Right atrium auricular region (tissue), 2 donors: ENCODE data around the gene TTLL5. TPM values are rescaled to one million over a fixed set of nuclear protein-coding genes. Genes with fewer than 3 reads are reported as not detected.

Source experiments
- DNase-seq: peaks from one replicate; pipeline ENCODE4 v3.0.0-alpha.2; 2019; ENCODE audit warnings: low spot score
- H3K27ac ChIP-seq, 2 donors: fragments of 200-600 bp; sonication (generic); 1 replicate in 1 of 2; 2 replicates in 1 of 2; pipeline ENCODE4 v1.5.1; 2016 to 2019
- H3K27me3 ChIP-seq, 2 donors: fragments of 200-600 bp; sonication (generic); one replicate each; pipeline versions ENCODE4 v1.5.1 to v1.6.0; 2017 to 2019
- H3K36me3 ChIP-seq: fragments of 200-600 bp; sonication (generic); one replicate; pipeline ENCODE4 v1.5.1; 2016
- H3K4me1 ChIP-seq, 2 donors: fragments of 200-600 bp; sonication (generic); one replicate each; pipeline versions ENCODE4 v1.5.1 to v1.6.0; 2017 to 2019
- H3K4me3 ChIP-seq, 2 donors: fragments of 200-600 bp; sonication (generic); 1 replicate in 1 of 2; 2 replicates in 1 of 2; pipeline ENCODE4 v1.5.1; 2017 to 2019; ENCODE audit warnings: mild to moderate bottlenecking in 1 of 2, moderate library complexity in 1 of 2
- H3K9me3 ChIP-seq, 2 donors: fragments of 200-600 bp; sonication (generic); one replicate each; pipeline ENCODE4 v1.5.1; 2019
- total RNA-seq, 2 donors: library from RNA; depleted of rRNA; stranded (reverse); fragments of >200 nt; gene quantifications; one replicate each; pipeline ENCODE4 v1.1.0, GENCODE V29; 2016
- TF ChIP-seq, protein P1 (sequence below), 2 donors: fragments of 200-600 bp; sonication (generic); IDR thresholded peaks; one replicate each; pipeline ENCODE4 v1.5.1; 2019; ENCODE audit warnings: antibody characterized with exemption in 2 of 2

TTLL5 gene
- total RNA-seq, 2 donors from 2014 or later: 15.3 to 22.6 TPM

DNA sequence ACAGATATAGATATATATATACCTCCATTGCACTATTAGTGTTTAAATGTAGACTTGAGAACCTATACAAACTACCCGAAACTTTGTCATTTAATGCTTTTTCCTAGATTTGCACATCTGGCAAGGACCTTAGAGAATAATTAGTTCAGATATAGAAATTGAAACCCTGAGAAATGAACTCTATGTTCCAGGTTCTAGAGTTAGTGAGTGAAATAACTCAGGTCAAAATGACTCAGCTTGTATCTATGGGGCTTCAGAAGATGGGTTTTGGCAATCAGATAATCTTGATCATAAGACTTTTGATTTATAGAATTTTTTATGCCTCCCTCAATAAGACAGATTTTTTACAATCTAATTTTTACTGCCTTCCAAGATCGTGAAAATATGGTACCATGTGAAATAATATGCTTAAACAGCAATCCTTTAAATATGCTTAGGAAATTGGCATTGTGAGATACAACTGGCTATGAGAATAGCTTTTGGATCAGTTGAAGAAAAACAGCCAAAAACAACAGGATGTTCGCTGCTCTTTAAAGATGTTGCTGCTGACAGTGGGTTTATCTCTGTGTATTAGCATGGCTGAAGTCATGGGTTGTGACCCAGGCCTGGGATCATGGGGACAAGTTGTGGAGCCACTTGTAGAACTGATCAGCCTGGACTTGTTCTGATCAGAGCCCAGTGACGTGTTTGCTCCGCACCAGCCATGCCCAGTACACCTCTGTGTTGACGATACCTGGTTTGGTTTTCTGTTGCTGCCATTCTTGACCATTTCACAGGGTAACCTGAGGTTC, 63.6 kb downstream of the TTLL5 start:
- Histone ChIP-seq H3K36me3 (no peaks in the 10 kb centered on the region), H3K27ac (peak overlapping the region; percentile 47 to 55), H3K4me3 (no peak overlapping the region), H3K4me1 (peaks cover 0 to 37% of the 10 kb centered on the region in 2 donors), H3K9me3 (no peaks in the 10 kb centered on the region), H3K27me3 (no peaks in the 10 kb centered on the region)
- TF ChIP-seq, protein P1, sequence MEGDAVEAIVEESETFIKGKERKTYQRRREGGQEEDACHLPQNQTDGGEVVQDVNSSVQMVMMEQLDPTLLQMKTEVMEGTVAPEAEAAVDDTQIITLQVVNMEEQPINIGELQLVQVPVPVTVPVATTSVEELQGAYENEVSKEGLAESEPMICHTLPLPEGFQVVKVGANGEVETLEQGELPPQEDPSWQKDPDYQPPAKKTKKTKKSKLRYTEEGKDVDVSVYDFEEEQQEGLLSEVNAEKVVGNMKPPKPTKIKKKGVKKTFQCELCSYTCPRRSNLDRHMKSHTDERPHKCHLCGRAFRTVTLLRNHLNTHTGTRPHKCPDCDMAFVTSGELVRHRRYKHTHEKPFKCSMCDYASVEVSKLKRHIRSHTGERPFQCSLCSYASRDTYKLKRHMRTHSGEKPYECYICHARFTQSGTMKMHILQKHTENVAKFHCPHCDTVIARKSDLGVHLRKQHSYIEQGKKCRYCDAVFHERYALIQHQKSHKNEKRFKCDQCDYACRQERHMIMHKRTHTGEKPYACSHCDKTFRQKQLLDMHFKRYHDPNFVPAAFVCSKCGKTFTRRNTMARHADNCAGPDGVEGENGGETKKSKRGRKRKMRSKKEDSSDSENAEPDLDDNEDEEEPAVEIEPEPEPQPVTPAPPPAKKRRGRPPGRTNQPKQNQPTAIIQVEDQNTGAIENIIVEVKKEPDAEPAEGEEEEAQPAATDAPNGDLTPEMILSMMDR (IDR thresholded peaks at IDR 0.05): no peak
- DNase-seq: no peak

DNA sequence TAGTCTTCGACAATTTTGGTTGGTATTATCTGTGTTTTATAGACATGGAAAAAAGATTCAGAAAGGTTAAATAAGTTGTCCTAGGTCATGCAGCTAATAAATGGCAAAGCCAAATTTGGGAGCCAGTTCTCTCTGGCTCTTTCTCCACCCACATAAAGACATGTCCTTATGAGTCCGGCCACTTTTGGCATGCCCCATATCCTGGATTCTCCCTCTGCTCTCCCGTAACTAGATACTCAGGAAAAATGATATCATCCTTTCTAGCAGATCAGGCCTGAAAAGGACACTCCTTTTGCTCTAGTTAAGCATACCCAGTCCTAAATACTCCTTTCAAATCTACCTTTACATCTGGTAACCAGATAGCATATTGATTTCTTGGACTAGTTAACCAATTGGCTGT, 64.4 kb downstream of the TTLL5 start:
- no peak overlapping the region for H3K4me3 ChIP-seq
- TF ChIP-seq, protein P1 (IDR thresholded peaks at IDR 0.05): no peak
- H3K27ac ChIP-seq: peak overlapping the region; percentile 47 to 55
- no peaks in the 10 kb centered on the region for H3K9me3 ChIP-seq
- H3K27me3 ChIP-seq: no peaks in the 10 kb centered on the region
- no peaks in the 10 kb centered on the region for H3K36me3 ChIP-seq
- peaks cover 0 to 32% of the 10 kb centered on the region in 2 donors for H3K4me1 ChIP-seq
- no peak for DNase-seq

GRCh38 chr14:75726321-75726720, 65.3 kb downstream of the TTLL5 start:
- DNase-seq: no peak
- Histone ChIP-seq H3K36me3 (no peaks in the 10 kb centered on the region), H3K4me3 (no peak overlapping the region), H3K27ac (peak overlapping the region in 1 of 2 donors; percentile 55), H3K4me1 (peaks cover 0 to 25% of the 10 kb centered on the region in 2 donors), H3K9me3 (no peaks in the 10 kb centered on the region), H3K27me3 (no peaks in the 10 kb centered on the region)
- TF ChIP-seq, protein P1 (IDR thresholded peaks at IDR 0.05): no peak

GRCh38 chr14:75727124-75727523, 66.1 kb downstream of the TTLL5 start:
- Histone ChIP-seq H3K4me1 (peaks cover 0 to 25% of the 10 kb centered on the region in 2 donors), H3K9me3 (no peaks in the 10 kb centered on the region), H3K4me3 (no peak overlapping the region), H3K27me3 (no peaks in the 10 kb centered on the region), H3K27ac (no peak overlapping the region), H3K36me3 (no peaks in the 10 kb centered on the region)
- TF ChIP-seq, protein P1 (IDR thresholded peaks at IDR 0.05): no peak
- no peak for DNase-seq

GRCh38 chr14:75732888-75733287, 71.8 kb downstream of the TTLL5 start:
- no peak overlapping the region for H3K27ac ChIP-seq
- DNase-seq: no peak
- no peaks in the 10 kb centered on the region for H3K4me1 ChIP-seq
- TF ChIP-seq, protein P1 (IDR thresholded peaks at IDR 0.05): no peak
- no peaks in the 10 kb centered on the region for H3K27me3 ChIP-seq
- no peak overlapping the region for H3K4me3 ChIP-seq
- H3K9me3 ChIP-seq: no peaks in the 10 kb centered on the region
- peaks cover 9% of the 10 kb centered on the region for H3K36me3 ChIP-seq
